ENCODE data around the gene POLD3. TPM values are rescaled to one million over a fixed set of nuclear protein-coding genes. Genes with fewer than 3 reads are reported as not detected.

The POLD3 gene
- total and polyA plus RNA-seq, 10 of the 15 experiments (the other 5 are each of a cell fraction or from before 2014, with no cell fraction given), result 23.8 to 63.7 (median 38.7) TPM

- CTCF ChIA-PET, result interaction anchor here (1.2 kb wide), 1 partner anchor 21 kb away, joined by 3 read pairs; no protein-coding TSS in a partner anchor
These were observed 89.6 kb downstream of the POLD3 start for GRCh38 chr11:74681686-74682651.

More at GRCh38 chr11:74681686-74682651, 89.6 kb downstream of the POLD3 start:
- H3K79me2 ChIP-seq (ENCODE audit: control insufficient read depth, insufficient read depth, low read length), result no peaks in the 10 kb centered on the region
- no peak overlapping the region for H3K9ac ChIP-seq (ENCODE audit: control insufficient read depth, insufficient read depth, low read length)
- H3K4me3 ChIP-seq, result no peak overlapping the region
- FAIRE-seq (no peak), DNase-seq (ENCODE audit: low read depth, low spot score) (no peak), ATAC-seq (no peak)
- no peaks in the 10 kb centered on the region for H4K20me1 ChIP-seq (ENCODE audit: control insufficient read depth, insufficient read depth)
- H3K27me3 ChIP-seq (replicated peaks in 1 of 2; ENCODE audit: control insufficient read depth in 2 of 2, insufficient read depth in 2 of 2, low read length in 1 of 2), result peaks cover 0 to 2% of the 10 kb centered on the region in 2 experiments; a peak in 1 of 4 replicates
- no peaks in the 10 kb centered on the region for H3K36me3 ChIP-seq (ENCODE audit: control insufficient read depth in 2 of 2, insufficient read depth in 2 of 2, low read length in 1 of 2)
- no peaks in the 10 kb centered on the region; the same call in 2 of the 3 replicates for H3K9me3 ChIP-seq (replicated peaks; ENCODE audit: control insufficient read depth, insufficient read depth, low read length)
- H2AFZ ChIP-seq (ENCODE audit: control insufficient read depth, low read depth, low read length), result no peak overlapping the region
- POLR2A ChIA-PET, result no interaction called here
- 44% methylated on average over 12 of the region's 12 CpGs for WGBS (ENCODE audit: insufficient coverage, insufficient replicate concordance, low lambda C conversion rate, missing lambda C conversion rate)
- TF ChIP-seq HDGF (IDR thresholded peaks at IDR 0.05), result no peak
- TF ChIP-seq RCOR1 (conservative IDR thresholded peaks at IDR 0.05; ENCODE audit: low read depth, low read length), result no peak
- TF ChIP-seq POU2F2 (IDR thresholded peaks at IDR 0.05; ENCODE audit: borderline replicate concordance, low read depth, low read length), result no peak
- TF ChIP-seq RUNX3 (IDR thresholded peaks at IDR 0.05; ENCODE audit: low read length), result no peak
- TF ChIP-seq CBX5 (IDR thresholded peaks at IDR 0.05; ENCODE audit: low read depth), result no peak
- no peak for TF ChIP-seq SIN3A (IDR thresholded peaks at IDR 0.05; ENCODE audit: low read depth, low read length)
- TF ChIP-seq, protein P1, sequence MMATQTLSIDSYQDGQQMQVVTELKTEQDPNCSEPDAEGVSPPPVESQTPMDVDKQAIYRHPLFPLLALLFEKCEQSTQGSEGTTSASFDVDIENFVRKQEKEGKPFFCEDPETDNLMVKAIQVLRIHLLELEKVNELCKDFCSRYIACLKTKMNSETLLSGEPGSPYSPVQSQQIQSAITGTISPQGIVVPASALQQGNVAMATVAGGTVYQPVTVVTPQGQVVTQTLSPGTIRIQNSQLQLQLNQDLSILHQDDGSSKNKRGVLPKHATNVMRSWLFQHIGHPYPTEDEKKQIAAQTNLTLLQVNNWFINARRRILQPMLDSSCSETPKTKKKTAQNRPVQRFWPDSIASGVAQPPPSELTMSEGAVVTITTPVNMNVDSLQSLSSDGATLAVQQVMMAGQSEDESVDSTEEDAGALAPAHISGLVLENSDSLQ (IDR thresholded peaks at IDR 0.05), result no peak
- no peak for TF ChIP-seq ZNF274 (IDR thresholded peaks at IDR 0.05; ENCODE audit: insufficient read depth, insufficient read length)
- no peak for TF ChIP-seq LARP7 (IDR thresholded peaks at IDR 0.05)
- TF ChIP-seq CBFB (IDR thresholded peaks at IDR 0.05; ENCODE audit: low read depth), result no peak
- TF ChIP-seq KDM1A (IDR thresholded peaks at IDR 0.05; ENCODE audit: borderline replicate concordance), result no peak
- no peak for TF ChIP-seq TAF1 (IDR thresholded peaks at IDR 0.05; ENCODE audit: borderline replicate concordance, low read depth, low read length)
- no peak for TF ChIP-seq FOXK2 (IDR thresholded peaks at IDR 0.05)
- TF ChIP-seq ZNF207 (IDR thresholded peaks at IDR 0.05; ENCODE audit: borderline replicate concordance), result no peak
- TF ChIP-seq E2F8 (IDR thresholded peaks at IDR 0.05; ENCODE audit: low read depth, partially characterized antibody), result no peak
- SMC1A ChIA-PET (ENCODE audit: uncharacterized antibody, unreplicated experiment), result interaction anchor here (1.8 kb wide), 1 partner anchor 10 kb away, joined by 4 read pairs; no protein-coding TSS in a partner anchor
- no peaks in the 10 kb centered on the region for H3K4me1 ChIP-seq (ENCODE audit: control insufficient read depth, insufficient read depth, low read length)
- intact Hi-C loops (cut with micrococcal nuclease; ENCODE audit: unreplicated experiment) (no loop called here), in situ Hi-C loops (cut with MboI) (no loop called here)
- RAD21 ChIA-PET (ENCODE audit: unreplicated experiment), result no interaction called here
- no TSS peak for BruUV-seq (replicated peaks)
- no peak overlapping the region for H3K4me2 ChIP-seq (ENCODE audit: control insufficient read depth, insufficient read depth)
- no peak overlapping the region for H3K27ac ChIP-seq (ENCODE audit: control insufficient read depth, insufficient read depth)
